Nephron (organoid): ENCODE measurements around the gene DPH3.

Source experiments
- H3K27ac Mint-ChIP-seq, 3 experiments: 2 replicates each; pipeline ENCODE4 v1.8.0; 2020; ENCODE audit warnings: mixed read lengths in 3 of 3, mild to moderate bottlenecking in 2 of 3, moderate library complexity in 1 of 3
- H3K27me3 Mint-ChIP-seq: 2 replicates; pipeline ENCODE4 v1.8.0; 2021; ENCODE audit warnings: low read depth, mild to moderate bottlenecking, moderate library complexity, mixed read lengths
- H3K36me3 Mint-ChIP-seq: 2 replicates; pipeline ENCODE4 v1.8.0; 2020; ENCODE audit warnings: low read depth, mixed read lengths
- H3K4me1 Mint-ChIP-seq: 2 replicates; pipeline ENCODE4 v1.8.0; 2020; ENCODE audit warnings: mixed read lengths
- H3K4me3 Mint-ChIP-seq, 3 experiments: 2 replicates each; pipeline ENCODE4 v1.8.0; 2020; ENCODE audit warnings: mild to moderate bottlenecking in 3 of 3, mixed read lengths in 3 of 3, moderate library complexity in 2 of 3
- H3K9me3 Mint-ChIP-seq: 2 replicates; pipeline ENCODE4 v1.8.0; 2020; ENCODE audit warnings: mixed read lengths
- CTCF ChIP-seq, 3 experiments: fragments of 200-600 bp; sonication (generic); IDR thresholded peaks; one replicate each; pipeline ENCODE4 v1.5.0; 2021; ENCODE audit warnings: antibody characterized with exemption in 3 of 3; ENCODE audit not compliant: unreplicated experiment in 3 of 3

Gene DPH3

GRCh38 chr3:16258177-16258576 lies 6.6 kb downstream of the DPH3 start:
- Mint-ChIP-seq H3K4me3 (no peak overlapping the region), H3K27me3 (no peaks in the 10 kb centered on the region), H3K36me3 (peaks cover 5% of the 10 kb centered on the region), H3K27ac (no peak overlapping the region), H3K4me1 (no peaks in the 10 kb centered on the region), H3K9me3 (no peaks in the 10 kb centered on the region)
- no peak for TF ChIP-seq CTCF (IDR thresholded peaks at IDR 0.05; ENCODE audit: unreplicated experiment in 3 of 3)

GRCh38 chr3:16257309-16257708 lies 7.4 kb downstream of the DPH3 start:
- Mint-ChIP-seq H3K4me1 (no peaks in the 10 kb centered on the region), H3K36me3 (peaks cover 5% of the 10 kb centered on the region), H3K27me3 (no peaks in the 10 kb centered on the region), H3K9me3 (no peaks in the 10 kb centered on the region), H3K4me3 (no peak overlapping the region), H3K27ac (no peak overlapping the region)
- TF ChIP-seq CTCF (IDR thresholded peaks at IDR 0.05; ENCODE audit: unreplicated experiment in 3 of 3): no peak

GRCh38 chr3:16255726-16256125 lies 9.0 kb downstream of the DPH3 start:
- H3K27me3 Mint-ChIP-seq: peaks cover 3% of the 10 kb centered on the region
- no peak overlapping the region for H3K27ac Mint-ChIP-seq
- no peaks in the 10 kb centered on the region for H3K4me1 Mint-ChIP-seq
- H3K9me3 Mint-ChIP-seq: no peaks in the 10 kb centered on the region
- peaks cover 5% of the 10 kb centered on the region for H3K36me3 Mint-ChIP-seq
- TF ChIP-seq CTCF (IDR thresholded peaks at IDR 0.05; ENCODE audit: unreplicated experiment in 3 of 3): no peak
- H3K4me3 Mint-ChIP-seq: no peak overlapping the region

GRCh38 chr3:16255326-16255725 lies 9.4 kb downstream of the DPH3 start:
- peaks cover 5% of the 10 kb centered on the region for H3K36me3 Mint-ChIP-seq
- H3K9me3 Mint-ChIP-seq: no peaks in the 10 kb centered on the region
- H3K27me3 Mint-ChIP-seq: peaks cover 3% of the 10 kb centered on the region
- no peak overlapping the region for H3K27ac Mint-ChIP-seq
- no peak for TF ChIP-seq CTCF (IDR thresholded peaks at IDR 0.05; ENCODE audit: unreplicated experiment in 3 of 3)
- H3K4me1 Mint-ChIP-seq: no peaks in the 10 kb centered on the region
- no peak overlapping the region for H3K4me3 Mint-ChIP-seq

- Mint-ChIP-seq H3K9me3 (no peaks in the 10 kb centered on the region), H3K4me3 (no peak overlapping the region), H3K27ac (no peak overlapping the region), H3K27me3 (peaks cover 3% of the 10 kb centered on the region), H3K4me1 (no peaks in the 10 kb centered on the region), H3K36me3 (peaks cover 3% of the 10 kb centered on the region)
- TF ChIP-seq CTCF (IDR thresholded peaks at IDR 0.05; ENCODE audit: unreplicated experiment in 3 of 3): no peak
These were observed 9.8 kb downstream of the DPH3 start for GRCh38 chr3:16254916-16255315.

GRCh38 chr3:16253601-16254000 lies 11.1 kb downstream of the DPH3 start:
- Mint-ChIP-seq H3K4me3 (no peak overlapping the region), H3K27me3 (peaks cover 3% of the 10 kb centered on the region), H3K9me3 (no peaks in the 10 kb centered on the region), H3K36me3 (no peaks in the 10 kb centered on the region), H3K27ac (no peak overlapping the region), H3K4me1 (no peaks in the 10 kb centered on the region)
- TF ChIP-seq CTCF (IDR thresholded peaks at IDR 0.05; ENCODE audit: unreplicated experiment in 3 of 3): no peak
